GM19023 (cell line): ENCODE measurements around the gene LRRN2.
"Not testable (repeated sequence)": the region's sequence is repeated elsewhere in the genome, so short reads cannot be mapped to it uniquely, and the experiment has no call there.

Experiments
- ATAC-seq: cut with Tn5 transposase; IDR thresholded peaks from one replicate; pipeline ENCODE4 v1.9.1; 2021; ENCODE audit warnings: mild to moderate bottlenecking, moderate library complexity; ENCODE audit not compliant: unreplicated experiment

The LRRN2 gene

DNA sequence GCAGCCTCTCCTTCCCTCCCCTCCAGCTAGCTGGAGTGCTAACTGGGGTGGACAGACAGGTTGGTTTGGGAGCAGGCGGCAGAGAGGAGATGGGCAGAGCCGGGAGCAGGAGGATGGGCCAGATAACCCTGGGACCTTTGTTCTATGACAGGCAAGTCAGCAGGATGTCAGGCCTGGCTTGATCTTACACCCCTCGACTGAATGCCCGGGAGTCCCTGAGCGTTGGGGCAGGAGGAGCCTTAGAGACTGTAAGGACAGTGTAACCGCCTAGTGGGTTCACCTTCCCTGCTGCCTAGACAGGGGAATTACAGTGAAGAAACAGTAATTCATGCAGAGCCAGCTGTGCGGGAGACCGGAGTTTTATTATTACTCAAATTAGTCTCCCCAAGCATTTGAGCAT is 109.1 kb downstream of the LRRN2 start:
- ATAC-seq: no peak

DNA sequence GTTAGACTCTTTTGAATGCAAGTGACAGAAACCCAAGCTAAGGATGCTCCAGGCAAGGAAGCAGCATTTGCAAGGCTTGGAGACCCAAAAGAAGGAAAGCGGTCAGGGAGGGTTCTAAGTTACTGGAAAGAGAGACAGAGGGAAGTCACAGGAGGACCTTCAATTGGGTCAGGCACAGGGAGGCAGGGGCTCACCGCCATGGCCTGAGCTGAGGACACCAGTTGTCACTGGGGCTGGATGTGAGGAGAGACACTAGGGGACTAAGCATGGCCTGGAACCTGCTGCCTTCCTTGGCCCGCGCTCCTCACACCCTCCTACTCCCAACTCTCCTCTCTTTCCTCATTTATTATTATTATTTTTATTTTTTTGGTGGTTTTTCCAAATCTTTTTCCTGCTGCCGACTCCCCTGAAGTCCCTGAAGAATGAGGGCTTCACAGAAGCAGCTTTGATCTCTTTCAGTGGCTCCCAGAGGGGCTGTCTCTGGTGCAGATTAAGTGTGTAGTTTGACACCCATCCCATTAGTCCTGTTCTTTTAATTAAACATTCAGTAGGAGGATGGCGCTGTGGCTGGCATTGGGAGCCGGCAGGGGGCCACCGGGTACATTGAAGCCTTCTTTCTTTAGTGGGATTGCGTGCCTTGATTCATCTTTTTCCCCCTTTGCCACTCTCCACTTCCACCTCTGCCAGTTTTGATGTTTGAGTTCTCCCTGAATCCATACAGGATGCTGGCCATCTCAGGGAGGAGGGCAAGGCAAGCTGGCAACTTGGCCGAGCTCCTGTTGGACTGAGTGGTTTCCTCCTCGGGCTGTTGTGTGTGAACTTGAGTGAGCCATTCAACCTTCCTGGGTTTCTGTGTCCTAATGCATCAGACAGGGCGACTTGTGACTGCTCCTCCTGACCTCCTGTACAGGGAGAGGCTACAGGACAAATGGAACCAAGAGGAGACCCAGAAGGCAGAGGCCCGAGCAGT is 110.0 kb downstream of the LRRN2 start:
- ATAC-seq: no peak

DNA sequence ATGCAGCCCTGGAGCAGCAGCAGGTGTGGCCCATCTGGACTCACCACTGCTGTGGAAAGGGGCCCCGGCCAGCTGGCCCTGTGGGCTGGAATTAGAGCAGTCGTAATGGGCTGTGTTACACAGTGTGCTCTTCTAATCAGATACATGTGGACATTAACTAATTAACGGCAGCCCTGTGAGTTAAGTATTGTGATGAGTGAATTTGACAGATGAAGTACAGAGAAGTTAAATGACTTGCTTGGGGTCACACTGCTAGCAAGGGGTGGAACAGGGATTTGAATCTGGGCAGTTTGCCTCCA is 110.7 kb downstream of the LRRN2 start:
- no peak for ATAC-seq

DNA sequence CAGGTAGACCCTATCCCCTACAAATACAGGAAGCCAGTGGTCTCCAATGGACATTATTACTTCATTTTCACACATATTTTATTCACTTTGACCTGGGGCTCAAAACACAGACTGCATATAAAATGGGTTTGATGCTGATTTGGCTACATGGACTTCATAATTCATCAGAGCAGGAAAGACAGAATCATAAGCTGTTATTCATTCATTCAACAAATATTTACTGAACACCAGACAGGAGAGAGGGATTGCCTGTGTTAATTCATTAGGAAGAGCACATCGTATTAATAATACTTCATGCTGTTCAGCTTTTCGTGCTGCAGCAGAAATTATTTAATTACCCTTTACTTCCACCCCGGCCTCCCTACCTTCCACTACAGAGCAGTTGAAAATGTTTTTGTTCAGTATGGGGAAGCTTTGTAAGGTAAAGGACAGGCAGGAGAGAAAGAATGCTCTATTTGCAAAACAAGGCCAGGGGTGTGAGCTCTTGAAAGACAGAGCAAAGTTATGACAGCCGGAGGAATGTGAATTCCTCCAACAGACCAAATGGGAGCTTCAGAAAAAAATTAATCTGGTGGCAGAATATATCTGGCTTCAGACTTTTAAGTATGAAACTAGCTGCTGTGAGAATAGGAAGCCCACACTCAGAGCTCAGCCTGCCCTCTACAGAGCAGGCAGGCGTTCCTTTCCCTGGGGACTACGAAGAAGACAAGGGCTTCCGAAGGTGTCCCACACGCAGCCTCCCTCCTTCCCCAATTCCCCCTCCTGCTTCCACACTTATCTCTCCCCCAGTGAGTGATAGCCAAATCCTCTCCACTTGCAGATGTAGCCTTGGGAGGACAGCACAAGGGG is 111.3 kb downstream of the LRRN2 start:
- no peak for ATAC-seq

DNA sequence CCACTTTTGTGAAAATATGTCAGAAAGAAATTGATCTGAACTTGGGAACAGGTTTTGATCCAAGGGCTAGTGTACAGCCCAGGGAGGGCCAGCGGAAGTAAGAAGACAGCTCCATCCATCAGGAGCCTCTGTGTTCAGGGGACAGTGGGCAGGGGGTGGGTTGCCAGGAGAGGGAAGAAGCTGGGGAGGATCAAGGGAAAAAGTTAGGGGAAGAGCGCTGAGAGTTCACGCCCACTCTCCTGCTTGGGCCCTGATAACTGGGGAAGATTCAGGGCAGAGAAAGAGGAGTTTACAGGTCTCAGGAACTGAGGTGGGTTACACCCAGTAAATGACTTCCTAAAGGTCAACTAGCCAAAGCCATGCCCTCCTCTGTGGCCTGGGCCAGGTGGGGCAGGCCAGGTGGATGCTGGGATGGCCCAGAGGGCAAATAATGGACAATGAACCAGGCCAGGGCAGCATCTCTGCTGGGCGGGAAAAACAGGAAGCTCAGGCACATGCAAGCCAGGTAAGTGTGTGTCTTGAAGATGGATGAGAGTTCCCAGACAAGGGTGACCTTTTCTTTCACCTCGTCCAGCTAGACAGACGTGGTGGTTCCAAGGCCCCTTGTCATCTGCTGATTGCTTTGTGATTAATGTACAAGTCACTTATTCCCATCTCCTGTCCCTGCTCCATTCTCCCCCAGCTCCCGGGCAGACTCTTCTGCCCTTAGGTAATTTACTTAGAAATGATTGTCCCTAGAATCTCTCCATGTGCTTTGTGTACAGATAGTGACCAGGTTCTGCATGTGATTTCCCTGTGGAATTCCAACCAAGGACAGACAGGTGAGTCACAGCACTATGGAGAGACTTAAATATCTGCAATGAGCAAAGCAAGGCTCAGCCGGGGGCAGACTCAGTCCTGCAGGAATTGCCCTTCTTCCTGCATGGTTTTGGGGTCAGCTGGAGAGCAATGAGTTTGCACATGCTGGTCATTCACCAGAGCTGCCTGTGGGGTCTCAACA is 112.3 kb downstream of the LRRN2 start:
- ATAC-seq: no peak

DNA sequence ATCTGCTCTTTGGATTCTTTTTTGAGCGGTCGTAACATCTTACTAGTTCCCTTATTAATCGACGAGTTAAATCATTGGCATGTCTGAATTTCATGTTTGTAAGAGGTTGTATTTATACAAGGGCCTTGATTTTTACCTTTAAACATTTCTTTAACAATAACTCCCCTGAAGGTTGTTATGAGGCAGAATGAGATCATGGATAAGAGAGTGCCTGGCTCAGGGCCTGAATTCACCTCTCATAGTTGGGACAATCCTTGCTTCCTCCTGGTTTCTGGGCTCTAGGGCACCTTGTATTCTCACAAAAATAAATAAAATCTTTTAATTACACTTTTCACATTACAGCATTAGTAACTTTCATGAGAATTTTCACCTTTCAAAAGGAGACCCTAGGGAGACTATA is 113.9 kb downstream of the LRRN2 start:
- ATAC-seq: no peak

DNA sequence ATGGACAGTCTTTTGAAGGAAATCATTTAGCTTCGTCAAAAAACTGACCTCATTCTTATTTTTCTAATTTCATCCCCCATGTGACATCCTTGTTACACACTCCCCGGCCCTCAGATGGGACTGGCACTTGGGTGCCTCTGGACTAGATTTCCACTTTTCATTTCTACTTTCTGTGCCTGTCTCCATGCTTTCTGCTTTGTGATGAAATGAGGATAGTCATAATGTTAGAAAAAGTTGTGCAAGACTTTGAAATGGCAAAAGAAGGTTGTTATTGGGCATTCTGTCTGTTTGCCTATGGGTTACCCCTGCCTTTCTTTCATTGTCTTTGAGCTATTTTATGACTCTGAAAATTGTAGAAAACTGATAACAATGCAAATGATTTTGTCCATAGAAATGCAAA is 114.4 kb downstream of the LRRN2 start:
- no peak for ATAC-seq

DNA sequence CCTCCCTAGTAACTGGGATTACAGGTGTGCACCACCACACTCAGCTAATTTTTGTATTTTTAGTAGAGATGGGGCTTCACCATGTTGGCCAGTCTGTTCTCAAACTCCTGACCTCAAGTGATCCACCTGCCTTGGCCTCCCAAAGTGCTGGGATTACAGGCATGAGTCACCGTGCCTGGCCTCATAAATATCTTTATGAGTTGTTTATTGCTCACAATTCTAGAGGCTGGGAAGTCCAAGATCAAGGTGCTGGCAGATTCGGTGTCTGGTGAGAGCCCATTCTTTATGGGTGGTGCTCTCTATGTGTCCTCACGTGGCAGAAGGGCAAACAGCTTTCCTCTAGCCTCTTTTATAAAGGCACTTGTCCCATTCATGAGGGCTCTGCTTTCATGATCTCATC is 115.5 kb downstream of the LRRN2 start:
- ATAC-seq: not testable (repeated sequence)

DNA sequence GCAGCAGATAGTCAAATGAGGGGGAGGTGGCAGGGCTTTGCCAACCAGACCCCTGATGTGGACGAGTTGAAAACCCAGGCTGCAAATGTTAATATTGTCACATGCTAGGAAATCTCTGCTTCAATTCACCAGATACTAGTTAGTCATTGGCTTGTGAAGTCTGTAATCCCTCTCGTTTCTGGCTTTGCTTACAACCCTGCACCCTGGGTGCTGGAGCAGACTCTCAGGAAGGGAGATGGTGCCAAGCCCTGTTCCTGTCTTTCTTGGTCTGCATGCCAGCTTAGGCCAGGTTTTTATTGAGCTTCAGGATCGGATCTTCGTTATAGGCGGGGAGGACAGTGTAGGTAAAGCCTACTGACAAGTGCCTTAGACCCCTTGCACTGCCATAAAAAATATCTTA is 116.1 kb downstream of the LRRN2 start:
- ATAC-seq: no peak

DNA sequence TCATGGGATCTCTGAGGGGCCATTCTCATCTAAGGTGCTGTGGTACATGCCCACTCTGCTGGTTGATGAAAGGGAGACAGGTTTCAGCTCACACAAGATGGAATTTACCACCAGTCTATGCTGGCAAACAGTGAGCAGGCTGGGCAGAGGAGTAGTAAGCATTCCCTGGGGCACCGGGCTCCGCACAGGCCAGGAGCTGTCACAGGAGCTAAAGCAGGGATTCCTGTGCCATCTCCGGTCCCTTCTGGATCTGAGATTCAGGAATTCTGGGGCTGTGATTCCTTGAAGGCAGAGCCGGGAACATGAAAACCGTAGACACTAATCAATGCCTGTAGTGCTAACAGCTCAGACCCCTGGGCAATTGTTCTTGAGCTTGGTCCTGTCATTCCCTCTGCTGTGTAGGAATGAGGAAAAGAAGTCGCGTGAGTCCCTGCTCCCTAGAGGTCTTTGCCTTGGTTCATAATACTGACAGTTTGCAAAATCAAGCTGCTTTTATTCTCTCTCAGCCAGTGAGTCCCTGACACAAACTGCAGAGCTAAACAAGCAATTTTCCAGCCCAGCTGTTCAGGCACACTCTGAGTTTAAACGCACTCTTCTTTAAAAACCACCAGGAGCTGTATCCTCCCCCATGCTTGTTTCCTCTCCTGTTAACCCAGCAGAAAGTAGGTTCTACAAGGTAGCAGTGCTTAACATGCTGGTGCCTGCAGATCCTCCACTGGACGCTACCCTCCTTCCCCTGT is 116.8 kb downstream of the LRRN2 start:
- ATAC-seq: no peak
